NCI-H1105 treated with DMSO at 0.1 percent for 48 hours (cell line): ENCODE data around the gene NHERF2.

ENCODE experiments used
- DNase-seq: peaks from one replicate; lab custom pipeline; 2025; lab: John Stamatoyannopoulos, UW

NHERF2 gene

DNA sequence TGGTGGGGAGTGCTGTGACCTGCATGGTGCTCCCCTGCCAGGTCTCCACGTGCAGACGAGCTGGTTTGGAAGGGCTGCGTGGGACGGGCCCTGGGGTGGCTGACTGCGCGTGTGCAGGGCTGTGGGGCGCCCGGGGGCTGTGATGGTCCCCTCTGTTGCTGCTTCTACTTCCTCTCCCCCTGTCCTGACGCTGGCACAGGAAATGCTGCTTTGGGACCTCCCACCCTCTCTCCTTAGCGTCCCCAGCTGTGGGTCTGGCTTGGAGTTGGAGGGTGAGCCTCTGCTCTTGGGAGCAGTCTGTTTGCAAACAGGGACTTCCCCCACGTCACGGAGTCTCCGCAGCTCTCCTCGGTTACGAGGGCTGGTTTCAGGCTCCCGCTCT is 56.3 kb downstream of the NHERF2 start:
- no peak for DNase-seq

GRCh38 chr16:2083409-2083808 is 56.7 kb downstream of the NHERF2 start:
- no peak for DNase-seq

DNA sequence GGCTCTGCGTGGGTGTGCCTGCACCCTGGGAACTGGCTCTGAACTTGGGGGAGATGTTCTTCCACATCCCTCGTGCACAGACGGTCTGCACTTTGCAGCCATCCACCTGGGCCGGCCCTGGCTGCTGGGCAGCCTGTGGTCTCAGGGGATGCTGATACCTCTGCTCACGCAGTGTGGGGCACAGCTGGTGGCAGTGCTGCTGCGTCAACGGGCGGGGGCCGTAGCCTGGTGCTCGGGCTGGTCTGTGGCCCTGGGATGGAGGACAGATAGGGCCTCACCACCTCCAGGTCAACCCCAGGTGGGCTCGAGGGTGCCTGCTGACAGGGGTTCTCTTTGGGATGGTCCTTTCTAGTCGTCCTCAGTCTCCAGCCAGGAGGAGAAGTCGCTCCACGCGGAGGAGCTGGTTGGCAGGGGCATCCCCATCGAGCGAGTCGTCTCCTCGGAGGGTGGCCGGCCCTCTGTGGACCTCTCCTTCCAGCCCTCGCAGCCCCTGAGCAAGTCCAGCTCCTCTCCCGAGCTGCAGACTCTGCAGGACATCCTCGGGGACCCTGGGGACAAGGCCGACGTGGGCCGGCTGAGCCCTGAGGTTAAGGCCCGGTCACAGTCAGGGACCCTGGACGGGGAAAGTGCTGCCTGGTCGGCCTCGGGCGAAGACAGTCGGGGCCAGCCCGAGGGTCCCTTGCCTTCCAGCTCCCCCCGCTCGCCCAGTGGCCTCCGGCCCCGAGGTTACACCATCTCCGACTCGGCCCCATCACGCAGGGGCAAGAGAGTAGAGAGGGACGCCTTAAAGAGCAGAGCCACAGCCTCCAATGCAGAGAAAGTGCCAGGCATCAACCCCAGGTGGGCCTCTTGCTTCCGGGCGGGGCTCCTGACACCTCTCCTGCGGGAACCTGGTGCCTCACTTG is 57.4 kb downstream of the NHERF2 start:
- no peak for DNase-seq

DNA sequence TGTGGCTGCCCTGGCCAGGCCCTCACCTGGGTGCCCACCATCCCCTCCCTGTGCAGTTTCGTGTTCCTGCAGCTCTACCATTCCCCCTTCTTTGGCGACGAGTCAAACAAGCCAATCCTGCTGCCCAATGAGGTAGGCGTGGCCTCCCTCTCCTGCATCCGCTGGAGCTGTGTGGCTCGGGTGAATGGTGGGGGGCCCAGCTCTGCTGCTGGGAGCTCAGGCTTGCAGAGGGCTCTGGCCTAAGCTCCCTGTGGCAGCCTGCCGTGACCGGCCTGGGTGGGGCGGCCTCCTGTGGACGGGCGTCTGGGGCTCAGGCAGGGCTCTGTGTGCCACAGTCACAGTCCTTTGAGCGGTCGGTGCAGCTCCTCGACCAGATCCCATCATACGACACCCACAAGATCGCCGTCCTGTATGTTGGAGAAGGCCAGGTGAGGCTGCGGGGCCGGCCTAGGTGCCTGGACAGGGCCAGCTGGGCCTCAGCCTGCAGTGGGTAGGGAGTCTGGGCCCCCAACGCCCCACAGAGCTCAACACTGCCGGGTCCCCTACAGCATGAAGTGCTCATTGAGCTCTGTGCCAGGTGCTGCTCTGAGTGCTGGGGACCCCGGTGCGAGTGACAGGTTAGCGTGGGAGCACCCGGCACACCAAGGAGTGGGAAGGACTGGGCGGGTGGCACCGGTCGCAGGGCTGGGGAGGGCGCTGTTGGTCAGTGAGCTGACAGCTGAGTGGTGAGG is 58.4 kb downstream of the NHERF2 start:
- no peak for DNase-seq

DNA sequence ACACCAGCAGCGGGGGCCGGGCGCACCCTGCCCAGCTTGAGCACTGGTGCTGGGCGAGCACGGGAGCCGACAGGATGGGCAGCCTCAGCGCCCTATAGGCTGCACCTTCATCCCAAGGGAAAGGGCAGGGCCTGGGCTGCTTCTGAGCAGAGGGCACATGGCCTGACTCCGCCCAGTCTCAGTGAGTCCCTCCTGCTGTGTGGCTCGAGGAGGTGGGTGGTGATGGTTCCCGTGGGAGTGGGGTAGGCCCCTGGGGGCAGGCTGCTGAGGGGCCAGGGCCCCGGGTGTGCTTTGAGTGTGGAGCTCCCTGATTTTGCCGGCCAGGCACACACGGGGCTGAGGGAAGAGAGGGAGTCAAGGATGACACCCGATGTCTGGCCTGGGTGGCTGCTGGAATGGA is 59.0 kb downstream of the NHERF2 start:
- no peak for DNase-seq

DNA sequence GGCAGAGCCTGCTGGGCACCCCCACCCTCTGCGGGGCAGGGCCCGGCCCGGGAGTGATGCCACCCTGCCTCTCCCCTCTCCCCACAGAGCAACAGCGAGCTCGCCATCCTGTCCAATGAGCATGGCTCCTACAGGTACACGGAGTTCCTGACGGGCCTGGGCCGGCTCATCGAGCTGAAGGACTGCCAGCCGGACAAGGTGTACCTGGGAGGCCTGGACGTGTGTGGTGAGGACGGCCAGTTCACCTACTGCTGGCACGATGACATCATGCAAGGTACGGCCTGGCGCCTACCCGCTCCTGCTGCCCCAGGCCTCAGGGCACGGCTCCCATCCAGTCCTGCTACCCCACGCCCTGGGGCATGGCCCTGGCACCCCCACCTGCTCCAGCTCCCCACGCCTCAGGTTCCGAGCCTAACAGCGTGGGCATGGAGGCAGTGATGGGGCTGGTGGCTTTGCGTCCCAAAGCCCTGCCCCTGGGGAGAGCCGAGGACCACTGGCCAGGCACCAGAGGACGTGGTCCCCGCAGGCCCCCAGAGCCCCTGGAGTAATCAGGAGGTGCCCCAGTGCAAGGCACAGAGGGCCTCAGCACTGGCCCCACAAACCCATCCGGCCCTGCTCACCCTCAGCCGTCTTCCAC is 59.5 kb downstream of the NHERF2 start:
- no peak for DNase-seq

DNA sequence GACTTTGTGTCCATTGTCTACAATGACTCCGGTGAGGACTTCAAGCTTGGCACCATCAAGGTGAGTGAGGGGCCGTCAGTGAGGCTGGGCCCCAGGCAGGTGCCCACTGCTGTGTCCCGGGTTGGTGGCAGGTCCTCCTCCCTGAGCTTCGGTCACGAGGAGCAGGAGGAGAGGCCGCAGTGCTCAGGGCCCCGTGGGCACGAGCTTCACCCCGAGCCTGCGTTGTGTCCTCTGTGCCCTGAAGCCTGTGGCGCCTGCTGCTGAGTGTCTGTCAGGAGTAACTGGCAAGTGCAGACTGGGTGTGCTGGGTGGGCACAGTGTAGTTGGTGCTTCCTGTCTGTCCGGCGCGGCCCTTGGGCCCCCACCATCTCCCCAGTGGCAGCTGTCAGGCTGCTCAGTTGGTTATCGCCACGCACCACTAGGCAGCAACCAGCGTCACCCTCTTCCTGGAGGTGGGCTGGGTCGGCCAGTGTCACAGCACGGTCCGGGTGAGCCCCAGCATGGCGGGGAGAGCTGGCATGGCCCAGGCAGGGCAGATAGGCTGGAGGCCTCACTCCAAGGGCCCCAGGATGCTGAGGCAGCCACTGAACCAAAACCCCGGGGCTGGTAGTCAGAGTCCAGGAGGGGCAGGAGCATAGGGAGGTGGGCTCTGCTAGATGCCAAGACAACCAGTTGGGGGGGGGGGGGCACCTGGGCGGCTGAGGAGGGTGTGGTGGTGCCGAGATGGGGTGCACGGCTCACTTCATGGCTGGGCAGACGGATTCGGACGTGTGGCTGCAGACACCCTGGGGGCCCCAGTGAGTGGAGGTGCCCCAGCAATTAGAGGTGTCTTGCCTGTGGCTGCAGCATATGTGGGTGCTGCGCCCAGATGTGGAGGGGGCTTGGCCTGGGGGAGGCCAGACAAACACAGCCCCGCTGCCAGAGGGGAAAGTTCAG is 60.4 kb downstream of the NHERF2 start:
- no peak for DNase-seq

DNA sequence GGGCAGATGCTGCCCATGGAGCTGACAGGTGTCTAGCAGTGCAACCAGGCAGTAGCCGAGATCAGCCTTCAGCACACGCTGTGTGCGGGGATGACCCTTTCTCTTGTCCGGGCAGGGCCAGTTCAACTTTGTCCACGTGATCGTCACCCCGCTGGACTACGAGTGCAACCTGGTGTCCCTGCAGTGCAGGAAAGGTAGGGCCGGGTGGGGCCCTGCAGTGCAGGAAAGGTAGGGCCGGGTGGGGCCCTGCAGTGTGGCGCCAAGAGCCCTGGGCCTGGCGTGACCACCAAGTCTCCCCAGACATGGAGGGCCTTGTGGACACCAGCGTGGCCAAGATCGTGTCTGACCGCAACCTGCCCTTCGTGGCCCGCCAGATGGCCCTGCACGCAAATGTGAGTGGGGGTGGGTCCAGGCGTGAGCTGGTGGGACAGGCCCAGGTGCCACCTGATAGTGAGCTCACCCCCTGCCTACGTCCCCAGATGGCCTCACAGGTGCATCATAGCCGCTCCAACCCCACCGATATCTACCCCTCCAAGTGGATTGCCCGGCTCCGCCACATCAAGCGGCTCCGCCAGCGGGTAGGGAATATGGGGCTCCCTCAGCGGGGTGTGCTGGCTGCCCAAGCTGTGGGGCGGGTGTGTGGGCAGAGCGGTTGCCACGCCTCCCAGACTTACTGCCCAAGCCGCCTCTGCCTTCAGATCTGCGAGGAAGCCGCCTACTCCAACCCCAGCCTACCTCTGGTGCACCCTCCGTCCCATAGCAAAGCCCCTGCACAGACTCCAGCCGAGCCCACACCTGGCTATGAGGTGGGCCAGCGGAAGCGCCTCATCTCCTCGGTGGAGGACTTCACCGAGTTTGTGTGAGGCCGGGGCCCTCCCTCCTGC is 61.3 kb downstream of the NHERF2 start:
- DNase-seq, result no peak
